ENCODE measurements around the gene ATL2.

- TF ChIP-seq CTCF (tag by site-specific recombination; IDR thresholded peaks at IDR 0.05), result no peak
- TF ChIP-seq SALL2 (tag by site-specific recombination; IDR thresholded peaks at IDR 0.05; ENCODE audit: borderline replicate concordance), result no peak
- TF ChIP-seq ZNF777 (tag by site-specific recombination; IDR thresholded peaks at IDR 0.05; ENCODE audit: borderline replicate concordance), result no peak
- TF ChIP-seq SP3 (tag by site-specific recombination; IDR thresholded peaks at IDR 0.05), result no peak
- no peak for TF ChIP-seq ZNF658 (tag by site-specific recombination; IDR thresholded peaks at IDR 0.05)
- no peak for TF ChIP-seq ZBTB7A (tag by site-specific recombination; IDR thresholded peaks at IDR 0.05; ENCODE audit: low read depth)
- no peak for TF ChIP-seq ZBTB49 (tag by site-specific recombination; IDR thresholded peaks at IDR 0.05; ENCODE audit: low read depth)
- TF ChIP-seq ZSCAN30 (tag by site-specific recombination; IDR thresholded peaks at IDR 0.05), result no peak
- TF ChIP-seq KLF7 (tag by site-specific recombination; IDR thresholded peaks at IDR 0.05; ENCODE audit: borderline replicate concordance), result no peak
- TF ChIP-seq TCF7L2 (IDR thresholded peaks at IDR 0.05; ENCODE audit: borderline replicate concordance, low read depth, low read length), result no peak
- no peak for TF ChIP-seq ZBTB6 (tag by site-specific recombination; IDR thresholded peaks at IDR 0.05)
- no peak for TF ChIP-seq YY2 (tag by site-specific recombination; IDR thresholded peaks at IDR 0.05)
- no peak for TF ChIP-seq ZNF146 (tag by site-specific recombination; IDR thresholded peaks at IDR 0.05)
Measured at GRCh38 chr2:38343212-38343611, 33.9 kb downstream of the ATL2 start.

All from HEK293 (cell line).